HT1080 (cell line): ENCODE measurements around the gene PNMA8A. TPM values are rescaled to one million over a fixed set of nuclear protein-coding genes. Genes with fewer than 3 reads are reported as not detected.

Experiments used
- DNase-seq: peaks from one replicate; pipeline ENCODE4 v3.0.0-alpha.2; 2015; ENCODE audit warnings: low read depth
- total RNA-seq: library from RNA; depleted of rRNA; stranded (reverse); fragments of >200 nt; shearing (Covaris generic); gene quantifications from 2 replicates; pipeline ENCODE4 v1.2.3, GENCODE V29; 2014

Gene PNMA8A
- total RNA-seq, 1 experiment from 2014 or later, result not detected

GRCh38 chr19:46493236-46494145 lies 22.1 kb upstream of the PNMA8A start:
- no peak for DNase-seq

- DNase-seq, result no peak
Observed at GRCh38 chr19:46492841-46493235, 21.5 kb upstream of the PNMA8A start.

- no peak for DNase-seq
Observed at GRCh38 chr19:46491975-46492682, 20.8 kb upstream of the PNMA8A start.

- no peak for DNase-seq
Observed at GRCh38 chr19:46490774-46491173, 19.4 kb upstream of the PNMA8A start.

- no peak for DNase-seq
Observed at GRCh38 chr19:46489445-46490272, 18.3 kb upstream of the PNMA8A start.

GRCh38 chr19:46488551-46488950 lies 17.2 kb upstream of the PNMA8A start:
- no peak for DNase-seq

- DNase-seq, result peak; percentile 52
Observed at GRCh38 chr19:46487802-46488445, 16.6 kb upstream of the PNMA8A start.

- no peak for DNase-seq
Observed at GRCh38 chr19:46487178-46487801, 15.9 kb upstream of the PNMA8A start.

GRCh38 chr19:46486358-46486757 lies 15.0 kb upstream of the PNMA8A start:
- no peak for DNase-seq

GRCh38 chr19:46484656-46485055 lies 13.3 kb upstream of the PNMA8A start:
- no peak for DNase-seq

GRCh38 chr19:46482631-46483030 lies 11.3 kb upstream of the PNMA8A start:
- no peak for DNase-seq

- DNase-seq, result no peak
Observed at GRCh38 chr19:46481947-46482346, 10.6 kb upstream of the PNMA8A start.

- DNase-seq, result no peak
Observed at GRCh38 chr19:46481223-46481848, 10.0 kb upstream of the PNMA8A start.

GRCh38 chr19:46480415-46480814 lies 9.1 kb upstream of the PNMA8A start:
- DNase-seq, result no peak

- DNase-seq, result peak; percentile 26
Observed at GRCh38 chr19:46478356-46478986, 7.1 kb upstream of the PNMA8A start.

- no peak for DNase-seq
Observed at GRCh38 chr19:46475986-46476385, 4.6 kb upstream of the PNMA8A start.

GRCh38 chr19:46474211-46474610 lies 2.8 kb upstream of the PNMA8A start:
- no peak for DNase-seq

- no peak for DNase-seq
Observed at GRCh38 chr19:46472592-46472991, 1.2 kb upstream of the PNMA8A start.

GRCh38 chr19:46471811-46472543 lies 614 bp upstream of the PNMA8A start:
- no peak for DNase-seq
